H1 (cell line): ENCODE measurements around the gene UCKL1. TPM values are rescaled to one million over a fixed set of nuclear protein-coding genes. Genes with fewer than 3 reads are reported as not detected.
A peak's percentile ranks its signal among the peaks of the same experiment; 100 is the strongest.

Experiments
- CTCF ChIA-PET: fragments of 300-600 bp; sonication (Branson Sonifier 250); formaldehyde crosslinking; loops from one replicate; lab custom pipeline; 2021; ENCODE audit not compliant: partially characterized antibody; lab: Charles Lee
- POLR2A ChIA-PET: fragments of 300-600 bp; sonication (Branson Sonifier 250); formaldehyde crosslinking; loops from one replicate; lab custom pipeline; 2021; ENCODE audit warnings: inconsistent platforms; ENCODE audit not compliant: partially characterized antibody; lab: Charles Lee
- DNase-seq, 2 experiments: peaks; one replicate each; pipeline versions ENCODE4 v3.0.0 to v3.0.0-alpha.2; 2010 to 2022; ENCODE audit warnings: low spot score in 2 of 2, low read depth in 1 of 2, mixed read lengths in 1 of 2
- FAIRE-seq: peaks from 2 replicates; lab custom pipeline; 2011; peaks lifted over from hg19 to GRCh38; lab: Jason Lieb, UNC
- H2AFZ ChIP-seq: 2 replicates; pipeline ENCODE4 v1.8.1; 2012; ENCODE audit warnings: low read length, inconsistent platforms
- H2AK5ac ChIP-seq: 2 replicates; pipeline ENCODE4 v1.6.1; 2013; ENCODE audit warnings: low read depth, low read length
- H2BK120ac ChIP-seq: replicated peaks from 2 replicates; pipeline ENCODE3; 2013; ENCODE audit warnings: low read depth, low read length, inconsistent platforms
- H2BK12ac ChIP-seq: 2 replicates; pipeline ENCODE4 v1.6.1; 2013; ENCODE audit warnings: low read depth, low read length
- H2BK15ac ChIP-seq: 2 replicates; pipeline ENCODE4 v1.6.1; 2013; ENCODE audit warnings: low read length
- H2BK20ac ChIP-seq: 2 replicates; pipeline ENCODE4 v1.6.1; 2013; ENCODE audit warnings: low read length
- H2BK5ac ChIP-seq: 2 replicates; pipeline ENCODE4 v1.6.1; 2013; ENCODE audit warnings: low read depth, low read length
- H3K14ac ChIP-seq: 2 replicates; pipeline ENCODE4 v1.6.1; 2013; ENCODE audit warnings: inconsistent platforms; ENCODE audit not compliant: insufficient read length
- H3K18ac ChIP-seq: 2 replicates; pipeline ENCODE4 v1.6.1; 2013; ENCODE audit warnings: low read length; ENCODE audit errors: extremely low read depth
- H3K23ac ChIP-seq: 2 replicates; pipeline ENCODE4 v1.6.1; 2013; ENCODE audit warnings: inconsistent platforms; ENCODE audit not compliant: insufficient read length
- H3K23me2 ChIP-seq: 2 replicates; pipeline ENCODE4 v1.6.1; 2013; ENCODE audit warnings: low read depth, low read length
- H3K27ac ChIP-seq: 2 replicates; pipeline ENCODE4 v1.6.1; 2011; ENCODE audit warnings: low read depth, low read length, inconsistent platforms
- H3K27me3 ChIP-seq, 4 experiments: replicated peaks in 1 of 4; 1 replicate in 1 of 4; 2 replicates in 3 of 4; pipeline versions ENCODE4 v1.6.1 to v1.8.1; 2011 to 2013; ENCODE audit warnings: low read length in 3 of 4, mild to moderate bottlenecking in 3 of 4, inconsistent platforms in 2 of 4, mixed read lengths in 2 of 4, moderate library complexity in 1 of 4; ENCODE audit not compliant: control insufficient read depth in 3 of 4, insufficient read depth in 3 of 4; ENCODE audit errors: extremely low read depth in 1 of 4
- H3K36me3 ChIP-seq, 4 experiments: 2 replicates each; pipeline versions ENCODE4 v1.6.1 to v1.8.1; 2011 to 2013; ENCODE audit warnings: mild to moderate bottlenecking in 4 of 4, low read length in 3 of 4, moderate library complexity in 2 of 4, control low read depth in 1 of 4, inconsistent platforms in 1 of 4; ENCODE audit not compliant: insufficient read depth in 4 of 4, control insufficient read depth in 2 of 4
- H3K4ac ChIP-seq: replicated peaks from 2 replicates; pipeline ENCODE3; 2013; ENCODE audit warnings: low read length, low read depth, mixed read lengths, inconsistent platforms; ENCODE audit not compliant: insufficient read length
- H3K4me1 ChIP-seq, 4 experiments: replicated peaks in 1 of 4; 1 replicate in 1 of 4; 2 replicates in 3 of 4; pipeline versions ENCODE4 v1.6.1 to v1.8.1; 2011 to 2013; ENCODE audit warnings: low read length in 3 of 4, inconsistent platforms in 2 of 4, mixed read lengths in 1 of 4; ENCODE audit not compliant: insufficient read depth in 4 of 4, control insufficient read depth in 3 of 4
- H3K4me2 ChIP-seq, 2 experiments: 2 replicates each; pipeline versions ENCODE4 v1.6.1 to v1.8.1; 2011 to 2013; ENCODE audit warnings: low read depth in 2 of 2, low read length in 2 of 2, control low read depth in 1 of 2, inconsistent platforms in 1 of 2, mild to moderate bottlenecking in 1 of 2; ENCODE audit not compliant: insufficient read depth in 1 of 2
- H3K4me3 ChIP-seq, 4 experiments: fragments of 200-600, 300-600 bp in 1 of 4; sonication (generic), shearing (Covaris generic), sonication (Bioruptor Twin) in 1 of 4; 2 replicates each; pipeline versions ENCODE4 v1.5.1 to v1.8.1; 2011 to 2016; ENCODE audit warnings: low read length in 4 of 4, low read depth in 3 of 4, control low read depth in 2 of 4, inconsistent platforms in 2 of 4, mild to moderate bottlenecking in 2 of 4, mixed read lengths in 1 of 4, moderate library complexity in 1 of 4; ENCODE audit not compliant: insufficient read depth in 2 of 4; ENCODE audit errors: extremely low read depth in 1 of 4
- H3K56ac ChIP-seq: replicated peaks from 2 replicates; pipeline ENCODE3; 2013; ENCODE audit warnings: low read depth, mild to moderate bottlenecking, mixed read lengths, low read length, inconsistent platforms; ENCODE audit not compliant: insufficient read length
- H3K79me1 ChIP-seq: 2 replicates; pipeline ENCODE4 v1.6.1; 2013; ENCODE audit warnings: low read depth, low read length, control low read depth
- H3K79me2 ChIP-seq, 2 experiments: 2 replicates each; pipeline versions ENCODE4 v1.6.1 to v1.8.1; 2012 to 2013; ENCODE audit warnings: low read length in 2 of 2, mild to moderate bottlenecking in 2 of 2, inconsistent platforms in 1 of 2; ENCODE audit not compliant: insufficient read depth in 2 of 2, control insufficient read depth in 1 of 2
- H3K9ac ChIP-seq, 4 experiments: replicated peaks in 1 of 4; 1 replicate in 1 of 4; 2 replicates in 3 of 4; pipeline versions ENCODE4 v1.6.1 to v1.8.1; 2011 to 2013; ENCODE audit warnings: low read depth in 3 of 4, low read length in 3 of 4, control low read depth in 2 of 4, mild to moderate bottlenecking in 2 of 4, moderate library complexity in 2 of 4, inconsistent platforms in 1 of 4; ENCODE audit errors: extremely low read depth in 1 of 4
- H3K9me3 ChIP-seq, 2 experiments: 2 replicates each; pipeline versions ENCODE4 v1.6.1 to v1.8.1; 2012 to 2013; ENCODE audit warnings: mild to moderate bottlenecking in 2 of 2, moderate library complexity in 2 of 2, control low read depth in 1 of 2, inconsistent platforms in 1 of 2, low read depth in 1 of 2, low read length in 1 of 2, mixed read lengths in 1 of 2; ENCODE audit not compliant: insufficient read depth in 2 of 2
- H4K20me1 ChIP-seq, 2 experiments: replicated peaks in 1 of 2; 2 replicates each; pipeline versions ENCODE3 to v1.8.1; 2011 to 2013; ENCODE audit warnings: inconsistent platforms in 2 of 2, low read length in 2 of 2, mild to moderate bottlenecking in 1 of 2; ENCODE audit not compliant: insufficient read depth in 2 of 2, control insufficient read depth in 1 of 2
- H4K5ac ChIP-seq: 2 replicates; pipeline ENCODE4 v1.6.1; 2013; ENCODE audit warnings: low read length, low read depth, mixed read lengths, inconsistent platforms; ENCODE audit not compliant: insufficient read length
- H4K8ac ChIP-seq: 2 replicates; pipeline ENCODE4 v1.8.0; 2013; ENCODE audit warnings: mild to moderate bottlenecking, moderate library complexity, low read length, inconsistent platforms; ENCODE audit not compliant: insufficient read depth; ENCODE audit errors: extremely low read depth
- H4K91ac ChIP-seq: replicated peaks from 2 replicates; pipeline ENCODE3; 2013; ENCODE audit warnings: low read length, mixed read lengths, inconsistent platforms; ENCODE audit not compliant: insufficient read length
- CBX5 ChIP-seq: fragments of 300-800, 300-1000 bp; sonication (generic); IDR thresholded peaks from 2 replicates; pipeline ENCODE4 v1.7.1; 2016; ENCODE audit warnings: antibody characterized with exemption, low read length, low read depth
- EGR1 ChIP-seq: IDR thresholded peaks from 2 replicates; pipeline ENCODE4 v1.6.1; 2011; ENCODE audit warnings: low read depth, low read length, borderline replicate concordance
- FOSL1 ChIP-seq: IDR thresholded peaks from 2 replicates; pipeline ENCODE4 v1.6.1; 2011; ENCODE audit warnings: mild to moderate bottlenecking, low read depth, low read length, moderate library complexity; ENCODE audit not compliant: insufficient read depth
- SP2 ChIP-seq: IDR thresholded peaks from 2 replicates; pipeline ENCODE4 v1.6.1; 2012; ENCODE audit warnings: mild to moderate bottlenecking, low read length, inconsistent platforms
- WGBS, 2 experiments: shearing (Covaris generic) in 1 of 2; methylation state at CpG; one replicate each; pipeline versions ENCODE4 v1.1.6 to v1.1.7; 2013 to 2015; ENCODE audit warnings: low lambda C conversion rate in 2 of 2, mixed read lengths in 2 of 2, inconsistent platforms in 1 of 2, low coverage in 1 of 2, missing lambda C conversion rate in 1 of 2; ENCODE audit not compliant: insufficient replicate concordance in 2 of 2, insufficient coverage in 1 of 2, insufficient read length in 1 of 2; ENCODE audit errors: extremely low coverage in 1 of 2, missing lambda C conversion rate in 1 of 2; 5-methylcytosine and 5-hydroxymethylcytosine counted together
- polyA plus RNA-seq, 7 experiments: library from polyadenylated mRNA; depleted of rRNA in 3 of 7; stranded (reverse) in 5 of 7; unstranded in 2 of 7; fragments of >200 nt in 5 of 7; fragments of 200-250 nt in 2 of 7; gene quantifications; 1 replicate in 5 of 7; 2 replicates in 1 of 7; 4 replicates in 1 of 7; pipeline versions ENCODE4 v1.2.1 to v1.2.3, GENCODE V29; 2011 to 2013; ENCODE audit warnings: missing spikeins in 2 of 7, mixed read lengths in 2 of 7
- total RNA-seq: library from RNA; stranded (reverse); fragmentation: NEBNext Ultra II Directional; extraction: Animal tissue kit (Norgen Biotek cat#: 25700); gene quantifications from 2 replicates; pipeline ENCODE4 v1.2.1, GENCODE V29; 2021

UCKL1 gene
- total and polyA plus RNA-seq, 2 of the 8 experiments (the other 6 are each of a cell fraction or from before 2014, with no cell fraction given), result 36.5 to 91.2 TPM

- no peak overlapping the region for H2BK20ac ChIP-seq
- H3K4ac ChIP-seq, result no peak overlapping the region
- peaks cover 6 to 16% of the 10 kb centered on the region in 2 experiments for H4K20me1 ChIP-seq
- H2BK12ac ChIP-seq, result no peak overlapping the region
- no peaks in the 10 kb centered on the region for H3K79me2 ChIP-seq
- H3K27me3 ChIP-seq, result no peaks in the 10 kb centered on the region
- H4K91ac ChIP-seq, result no peak overlapping the region
- H3K9ac ChIP-seq, result peak overlapping the region in 1 of 4 experiments; percentile 13; a peak in 1 of 7 replicates
- no peaks in the 10 kb centered on the region for H3K4me1 ChIP-seq
- no peak for TF ChIP-seq SP2
- 0 out of 2 replicates have a peak, but pooled peaks have one; percentile 47 for TF ChIP-seq FOSL1
- peak; percentile 91 for TF ChIP-seq EGR1
- no peak for TF ChIP-seq CBX5
- TF ChIP-seq, all 59 proteins: peak for 2
- H3K4me2 ChIP-seq, result no peak overlapping the region
- no peak overlapping the region for H2BK15ac ChIP-seq
- no peak overlapping the region for H2AFZ ChIP-seq
- H4K5ac ChIP-seq, result no peak overlapping the region
- H3K36me3 ChIP-seq, result peaks cover 2 to 28% (median 18%) of the 10 kb centered on the region in 4 experiments; a peak in 6 of 8 replicates
- ChIA-PET POLR2A (no interaction called here), CTCF (interaction anchor here (1.6 to 7.7 kb wide), 7 partner anchors 9 to 48 kb away, joined by 4 to 58 read pairs (median 17); partner anchors contain the start of genes PRPF6 and SAMD10)
- no peak overlapping the region for H3K27ac ChIP-seq
- no peak overlapping the region for H2BK5ac ChIP-seq
- DNase-seq, result no peak
- no peak overlapping the region for H4K8ac ChIP-seq
- H3K23me2 ChIP-seq, result no peaks in the 10 kb centered on the region
- no peak overlapping the region for H3K23ac ChIP-seq
- no peak overlapping the region for H3K18ac ChIP-seq
- 0 out of 2 replicates have a peak, but pooled peaks cover 2% of the 10 kb centered on the region for H3K79me1 ChIP-seq
- H2AK5ac ChIP-seq, result no peak overlapping the region
- FAIRE-seq, result no peak
- no peak overlapping the region for H3K14ac ChIP-seq
- 97% methylated on average over 17 of the region's 17 CpGs; no CpG with 5 or more reads in 1 of the 2 experiments for WGBS, 2 experiments
- no peak overlapping the region for H3K4me3 ChIP-seq
- no peaks in the 10 kb centered on the region for H3K9me3 ChIP-seq
- H2BK120ac ChIP-seq, result no peak overlapping the region
- no peak overlapping the region for H3K56ac ChIP-seq
Observed at GRCh38 chr20:63932606-63933160, 23.5 kb downstream of the UCKL1 start.
